Vagina (tissue), 2 donors: ENCODE measurements around the gene SLC35E3.

ENCODE experiments used
- POLR2A ChIP-seq, 2 donors: fragments of 450-650 bp; IDR thresholded peaks; one replicate each; pipeline ENCODE4 v1.6.1; 2017; ENCODE audit warnings: antibody characterized with exemption in 2 of 2, mild to moderate bottlenecking in 2 of 2, moderate library complexity in 2 of 2
- TF ChIP-seq, protein P1 (sequence below), 3 experiments: fragments of 450-650 bp in 2 of 3; fragments of 200-600 bp in 1 of 3; sonication (generic) in 1 of 3; IDR thresholded peaks; one replicate each; pipeline ENCODE4 v1.5.1; 2017 to 2019; ENCODE audit warnings: antibody characterized with exemption in 3 of 3, mild to moderate bottlenecking in 2 of 3, moderate library complexity in 2 of 3

DNA sequence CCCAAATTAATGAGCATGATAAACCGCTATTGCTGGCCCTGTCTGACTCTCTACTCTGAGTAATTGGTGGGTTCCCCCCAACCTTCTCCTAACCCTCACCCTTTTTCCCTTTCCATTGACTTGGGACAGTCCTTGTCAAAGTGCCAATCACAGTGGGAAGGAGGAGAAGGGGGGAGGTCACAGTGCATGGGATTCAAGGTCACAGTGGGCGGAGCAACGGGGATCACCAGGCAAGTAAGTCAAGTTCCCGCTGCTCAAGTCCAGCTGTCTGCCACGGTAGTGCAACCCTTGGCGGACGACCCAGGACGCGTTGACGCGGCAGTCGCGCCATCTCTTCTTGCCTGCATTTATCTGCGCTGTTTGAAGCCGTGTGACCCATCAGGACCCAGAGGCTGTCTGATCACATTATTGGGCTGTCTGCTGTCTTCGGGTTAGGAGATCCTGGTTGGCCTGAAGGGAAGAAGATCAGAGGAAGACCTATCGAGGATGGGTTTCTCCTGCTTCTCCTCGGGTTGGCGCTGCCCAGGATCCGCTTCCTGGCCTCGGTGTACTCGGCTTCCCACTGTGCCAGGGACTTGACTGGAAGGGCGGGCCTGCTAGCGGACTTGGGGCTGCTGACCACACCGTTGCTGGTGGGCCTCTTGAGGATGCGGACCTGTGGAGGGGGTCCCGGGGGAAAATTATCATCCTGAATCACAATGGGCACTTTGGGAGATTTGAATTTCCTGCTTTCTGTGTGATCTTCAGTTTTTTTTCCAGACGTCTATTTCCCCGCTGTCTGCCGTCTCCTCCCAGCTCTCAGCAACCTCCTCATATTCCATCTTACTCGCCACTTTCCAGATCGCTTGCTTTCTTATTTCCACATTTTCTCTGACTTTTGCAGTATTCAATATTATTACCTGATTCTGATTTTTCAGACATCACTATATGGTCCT is 58.9 kb downstream of the SLC35E3 start:
- no peak for TF ChIP-seq POLR2A (IDR thresholded peaks at IDR 0.05)
- TF ChIP-seq, protein P1, sequence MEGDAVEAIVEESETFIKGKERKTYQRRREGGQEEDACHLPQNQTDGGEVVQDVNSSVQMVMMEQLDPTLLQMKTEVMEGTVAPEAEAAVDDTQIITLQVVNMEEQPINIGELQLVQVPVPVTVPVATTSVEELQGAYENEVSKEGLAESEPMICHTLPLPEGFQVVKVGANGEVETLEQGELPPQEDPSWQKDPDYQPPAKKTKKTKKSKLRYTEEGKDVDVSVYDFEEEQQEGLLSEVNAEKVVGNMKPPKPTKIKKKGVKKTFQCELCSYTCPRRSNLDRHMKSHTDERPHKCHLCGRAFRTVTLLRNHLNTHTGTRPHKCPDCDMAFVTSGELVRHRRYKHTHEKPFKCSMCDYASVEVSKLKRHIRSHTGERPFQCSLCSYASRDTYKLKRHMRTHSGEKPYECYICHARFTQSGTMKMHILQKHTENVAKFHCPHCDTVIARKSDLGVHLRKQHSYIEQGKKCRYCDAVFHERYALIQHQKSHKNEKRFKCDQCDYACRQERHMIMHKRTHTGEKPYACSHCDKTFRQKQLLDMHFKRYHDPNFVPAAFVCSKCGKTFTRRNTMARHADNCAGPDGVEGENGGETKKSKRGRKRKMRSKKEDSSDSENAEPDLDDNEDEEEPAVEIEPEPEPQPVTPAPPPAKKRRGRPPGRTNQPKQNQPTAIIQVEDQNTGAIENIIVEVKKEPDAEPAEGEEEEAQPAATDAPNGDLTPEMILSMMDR (IDR thresholded peaks at IDR 0.05) = no peak
